Sciatic nerve (tissue), 2 donors: ENCODE data around the gene KDM4B. TPM values are rescaled to one million over a fixed set of nuclear protein-coding genes. Genes with fewer than 3 reads are reported as not detected.
"Not testable (repeated sequence)": the region's sequence is repeated elsewhere in the genome, so short reads cannot be mapped to it uniquely, and the experiment has no call there.

ENCODE experiments used
- ATAC-seq: fragments of 200-7000 bp; cut with Tn5 transposase; one replicate; pipeline ENCODE4 v1.9.1; 2020; ENCODE audit warnings: mild to moderate bottlenecking, moderate library complexity
- DNase-seq: peaks from one replicate; pipeline ENCODE4 v3.0.0-alpha.2; 2020; ENCODE audit warnings: low spot score
- intact Hi-C: fragments of 100-400 bp; cut with DNase I; formaldehyde crosslinking; loops from one replicate; pipeline ENCODE4 v1.14.2; 2022
- total RNA-seq: library from RNA; stranded (reverse); fragmentation: NEBNext Ultra II Directional; extraction: Animal tissue kit (Norgen Biotek cat#: 25700); gene quantifications from one replicate; pipeline ENCODE4 v1.2.1, GENCODE V29; 2021
- donor health status: DM: no; HTN: no; CAD: no.
- donor health status: DM: no; HTN: no; CAD: no.

The KDM4B gene
- total RNA-seq, 1 donor from 2014 or later = 60.1 TPM

GRCh38 chr19:5025027-5025426 lies 56.1 kb downstream of the KDM4B start:
- no peak for ATAC-seq
- intact Hi-C loops = loop anchor here (10.0 kb wide), 1 partner anchor 50 kb away; no protein-coding TSS in a partner anchor
- no peak for DNase-seq

- DNase-seq (no peak), ATAC-seq (no peak)
- intact Hi-C loops = loop anchor here (10.0 kb wide), 1 partner anchor 52 kb away; no protein-coding TSS in a partner anchor
These were observed 57.9 kb downstream of the KDM4B start for GRCh38 chr19:5026706-5027273.

DNA sequence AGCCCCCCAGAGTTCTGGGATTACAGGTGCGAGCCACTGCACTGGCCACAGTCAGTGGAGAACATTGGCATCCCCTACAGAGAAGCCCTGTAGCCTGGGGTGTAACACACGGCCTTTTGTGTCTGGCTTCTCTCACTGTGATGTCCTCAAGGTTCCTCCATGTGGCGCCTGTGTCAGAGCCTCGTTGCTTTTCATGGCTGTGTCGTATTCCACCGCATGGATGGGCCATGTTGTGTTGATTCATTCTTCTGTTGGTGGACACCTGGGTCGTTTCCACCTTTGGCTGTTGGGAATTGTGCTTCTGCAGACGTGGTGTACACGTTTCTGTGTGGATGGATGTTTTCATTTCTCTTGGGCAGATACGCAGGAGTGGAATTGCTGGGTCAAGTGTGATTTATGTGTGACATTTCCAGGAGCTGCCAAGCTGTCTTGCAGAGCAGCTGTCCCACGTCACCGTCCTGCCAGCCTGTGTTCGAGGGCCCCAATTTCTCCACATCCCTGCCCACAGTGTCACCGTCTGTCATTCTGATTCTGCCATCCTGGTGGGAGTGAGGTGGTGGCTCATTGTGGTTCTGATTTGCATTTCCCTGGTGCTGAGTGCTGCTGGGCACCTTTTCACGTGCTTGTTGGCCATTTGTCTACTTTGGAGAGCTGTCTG lies 59.4 kb downstream of the KDM4B start:
- DNase-seq = no peak
- intact Hi-C loops = loop anchor here (10.0 kb wide), 1 partner anchor 54 kb away; no protein-coding TSS in a partner anchor
- no peak for ATAC-seq

GRCh38 chr19:5029596-5029995 lies 60.7 kb downstream of the KDM4B start:
- DNase-seq, ATAC-seq: not testable (repeated sequence)

DNA sequence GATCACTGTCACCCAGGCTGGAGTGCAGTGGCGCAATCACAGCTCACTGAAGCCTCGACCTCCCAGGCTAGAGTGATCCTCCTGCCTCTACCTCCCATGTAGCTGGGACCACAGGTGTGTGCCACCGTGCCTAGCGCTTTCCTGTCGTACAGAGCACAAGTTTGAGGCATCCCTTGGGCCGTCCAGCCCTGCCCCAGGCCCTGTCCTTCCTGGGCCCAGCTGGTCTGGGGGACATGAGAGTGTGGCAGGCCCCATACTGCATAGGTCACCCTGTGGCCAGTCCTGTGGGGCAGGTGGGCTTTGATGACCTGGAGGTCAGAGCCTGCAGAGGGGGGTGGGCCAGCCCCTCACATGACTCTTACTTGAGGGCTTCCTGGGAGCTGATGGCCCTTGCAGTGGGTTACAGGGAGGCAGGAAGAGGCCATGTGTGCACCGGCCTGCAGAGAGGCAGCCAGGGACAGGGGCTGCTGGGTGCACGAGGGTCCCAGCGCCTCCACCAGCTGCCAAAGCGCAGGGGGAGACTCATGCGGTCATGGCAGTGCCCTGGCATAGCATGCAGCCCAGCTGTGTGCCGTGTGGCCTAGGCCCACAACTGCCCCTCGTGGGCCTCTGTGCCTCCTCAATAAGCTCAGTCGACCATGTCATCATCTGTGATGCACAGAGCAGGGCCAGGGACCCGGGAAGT lies 61.4 kb downstream of the KDM4B start:
- intact Hi-C loops = loop anchor here (10.0 kb wide), 1 partner anchor 155 kb away; no protein-coding TSS in a partner anchor
- ATAC-seq = peak; percentile 2
- DNase-seq = no peak

More at GRCh38 chr19:5029596-5029995, 60.7 kb downstream of the KDM4B start:
- intact Hi-C loops = loop anchor here (10.0 kb wide), 1 partner anchor 55 kb away; no protein-coding TSS in a partner anchor

DNA sequence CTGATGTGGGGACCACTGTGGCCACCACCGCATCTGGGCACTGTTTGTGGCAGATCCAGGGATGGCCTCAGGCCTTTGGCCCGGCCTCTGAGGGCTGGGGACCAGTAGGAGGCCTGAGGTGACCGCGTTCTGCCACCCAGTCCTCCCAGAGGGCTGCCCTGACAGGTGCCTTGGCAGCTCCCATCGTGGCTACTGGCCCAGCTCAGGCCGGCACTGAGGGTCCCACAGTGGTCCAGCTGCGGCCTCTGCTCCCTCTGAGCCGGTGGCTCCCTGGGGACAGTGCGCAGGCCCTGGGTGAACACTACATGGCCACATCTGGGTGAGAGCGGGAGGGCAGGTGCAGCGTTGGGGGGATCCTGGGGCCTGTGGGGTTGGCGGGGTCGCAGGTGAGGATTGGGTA lies 61.9 kb downstream of the KDM4B start:
- intact Hi-C loops = loop anchor here (10.0 kb wide), 1 partner anchor 156 kb away; no protein-coding TSS in a partner anchor
- DNase-seq (no peak), ATAC-seq (peak; percentile 21)

- DNase-seq = peak; percentile 92
- ATAC-seq = peak; percentile 87
- intact Hi-C loops = loop anchor here (10.0 kb wide), 1 partner anchor 157 kb away; no protein-coding TSS in a partner anchor
These were observed 62.6 kb downstream of the KDM4B start for GRCh38 chr19:5031231-5032100.

DNA sequence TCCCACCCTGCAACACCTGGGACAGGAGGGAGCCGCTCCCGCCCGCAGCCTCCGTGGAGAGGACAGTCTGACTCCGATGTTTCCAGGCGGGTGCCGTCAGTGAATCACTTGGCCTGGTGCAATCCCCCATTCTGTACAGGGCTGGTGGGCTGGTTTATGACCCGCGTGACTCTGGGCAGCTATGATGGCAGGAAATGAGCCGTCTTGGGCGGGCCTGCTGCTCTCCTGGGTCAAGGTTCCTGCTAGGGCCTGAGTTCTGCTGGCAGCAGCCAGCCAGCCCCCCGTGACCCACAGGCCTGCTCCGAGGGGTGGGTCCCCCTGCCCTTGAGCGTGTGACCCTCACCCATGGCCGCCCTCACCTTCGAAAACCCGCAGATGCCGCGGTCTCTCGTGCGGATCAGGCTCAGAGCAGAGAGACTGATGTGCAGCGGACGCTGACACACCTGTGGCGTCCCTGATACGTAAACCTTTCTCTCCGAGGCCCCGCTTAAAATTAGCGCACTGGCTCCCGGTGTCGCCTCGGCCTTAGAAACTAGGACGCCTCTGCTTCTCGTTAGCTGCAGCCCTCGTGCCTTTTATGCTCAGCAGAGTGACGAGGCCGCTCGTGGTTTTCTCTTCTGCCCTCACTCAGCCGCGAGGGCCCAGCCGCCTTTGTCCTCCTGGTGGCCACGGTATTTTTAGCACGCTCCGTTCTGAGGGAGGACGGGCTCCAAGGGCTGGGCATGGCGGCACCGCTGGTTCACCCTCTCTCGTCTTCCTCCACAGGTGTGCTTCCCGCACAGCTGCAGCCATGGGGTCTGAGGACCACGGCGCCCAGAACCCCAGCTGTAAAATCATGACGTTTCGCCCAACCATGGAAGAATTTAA lies 63.4 kb downstream of the KDM4B start:
- intact Hi-C loops = loop anchor here (10.0 kb wide), 1 partner anchor 158 kb away; no protein-coding TSS in a partner anchor
- no peak for DNase-seq
- ATAC-seq = no peak

DNA sequence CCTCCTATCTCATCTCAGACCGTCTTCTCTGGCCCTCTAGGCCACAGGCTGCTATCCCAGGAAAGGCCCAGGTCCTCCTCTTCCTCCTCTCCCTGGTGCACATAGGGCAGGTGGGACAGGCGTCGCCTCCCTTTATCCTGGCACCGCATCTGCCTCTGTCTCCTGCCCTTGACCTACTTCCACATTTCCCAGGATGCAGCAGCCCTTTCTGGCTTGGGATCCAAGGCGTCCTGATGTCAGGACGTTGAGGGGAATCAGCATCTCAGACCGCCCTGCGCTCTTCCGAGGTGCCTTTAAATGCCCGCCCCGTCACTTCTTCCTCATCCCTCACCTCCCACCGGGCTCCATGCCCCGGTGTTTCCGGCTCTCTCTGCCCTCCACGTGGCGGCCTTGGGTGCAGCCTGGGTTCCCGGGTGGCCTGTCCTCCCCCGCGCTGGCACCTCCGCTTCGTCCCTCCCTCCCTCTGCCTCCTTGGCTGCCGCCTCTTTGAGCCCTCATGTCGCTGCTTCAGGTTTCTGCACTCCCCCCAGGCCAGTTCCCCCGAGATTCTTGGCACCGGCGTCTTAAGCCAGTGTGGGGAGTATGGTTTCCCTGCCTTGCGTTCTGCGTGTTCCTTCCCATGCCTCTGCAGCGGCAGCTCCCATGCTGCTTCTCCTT lies 66.3 kb downstream of the KDM4B start:
- DNase-seq (no peak), ATAC-seq (no peak)
- intact Hi-C loops = loop anchor here (10.0 kb wide), 1 partner anchor 160 kb away; no protein-coding TSS in a partner anchor

GRCh38 chr19:5035793-5036697 lies 67.1 kb downstream of the KDM4B start:
- no peak for ATAC-seq
- intact Hi-C loops = loop anchor here (10.0 kb wide), 1 partner anchor 161 kb away; no protein-coding TSS in a partner anchor
- DNase-seq = no peak

GRCh38 chr19:5036698-5037563 lies 68.0 kb downstream of the KDM4B start:
- ATAC-seq = peak; percentile 55
- peak; percentile 79 for DNase-seq
- intact Hi-C loops = loop anchor here (10.0 kb wide), 1 partner anchor 162 kb away; no protein-coding TSS in a partner anchor

DNA sequence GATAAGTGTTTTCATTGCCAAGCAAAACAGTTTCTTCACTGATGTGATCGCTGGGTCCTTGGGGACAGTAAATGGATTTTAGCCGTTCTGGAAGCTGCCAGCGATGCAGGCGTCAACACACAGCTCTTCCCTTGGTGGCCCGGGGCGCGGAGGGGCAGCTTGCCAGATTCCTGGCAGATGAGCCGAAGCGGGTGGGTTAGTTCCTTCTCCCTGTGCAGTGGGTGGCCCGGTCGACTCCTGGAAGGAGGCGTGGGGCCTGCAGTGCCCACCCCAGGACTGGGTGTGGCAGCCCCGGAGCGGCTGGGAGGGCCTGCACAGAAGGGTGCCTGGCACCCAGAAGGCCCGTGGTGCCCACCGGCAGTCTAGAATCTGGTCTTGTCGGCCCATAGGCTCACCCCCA lies 69.0 kb downstream of the KDM4B start:
- intact Hi-C loops = loop anchor here (10.0 kb wide), 1 partner anchor 163 kb away; no protein-coding TSS in a partner anchor
- ATAC-seq (peak; percentile 31), DNase-seq (no peak)

DNA sequence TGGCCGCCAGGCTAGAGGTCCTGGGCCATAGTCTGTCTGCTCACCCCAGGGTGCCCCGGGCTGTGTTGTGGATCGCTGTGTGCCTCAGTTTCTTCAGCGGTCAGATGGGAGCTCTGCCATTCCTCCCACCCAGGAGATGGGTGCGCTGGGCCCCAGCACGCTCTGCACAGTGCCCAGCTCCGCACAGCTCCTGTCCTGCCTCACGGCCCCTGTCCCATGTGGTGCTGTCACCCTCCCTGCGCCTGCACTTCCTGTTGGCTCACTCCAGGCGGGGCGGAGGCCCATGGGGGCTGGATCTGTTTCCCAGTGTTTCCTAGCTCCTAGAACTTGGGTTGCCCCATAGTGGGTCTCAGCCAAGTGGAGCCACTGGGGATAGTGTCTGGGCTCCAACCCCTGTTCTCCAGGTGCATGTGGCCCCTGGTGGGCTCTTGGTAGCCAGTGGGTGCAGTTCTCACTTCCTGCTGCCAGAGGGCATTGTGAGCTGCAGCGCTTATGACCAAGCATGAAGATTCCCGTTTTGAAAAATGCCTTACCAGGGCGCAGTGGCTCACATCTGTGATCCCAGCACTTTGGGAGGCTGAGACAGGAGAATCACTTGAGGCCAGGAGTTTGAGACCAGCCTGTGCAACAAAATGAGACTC lies 69.8 kb downstream of the KDM4B start:
- no peak for DNase-seq
- peak; percentile 19 for ATAC-seq
- intact Hi-C loops = loop anchor here (10.0 kb wide), 1 partner anchor 164 kb away; no protein-coding TSS in a partner anchor

DNA sequence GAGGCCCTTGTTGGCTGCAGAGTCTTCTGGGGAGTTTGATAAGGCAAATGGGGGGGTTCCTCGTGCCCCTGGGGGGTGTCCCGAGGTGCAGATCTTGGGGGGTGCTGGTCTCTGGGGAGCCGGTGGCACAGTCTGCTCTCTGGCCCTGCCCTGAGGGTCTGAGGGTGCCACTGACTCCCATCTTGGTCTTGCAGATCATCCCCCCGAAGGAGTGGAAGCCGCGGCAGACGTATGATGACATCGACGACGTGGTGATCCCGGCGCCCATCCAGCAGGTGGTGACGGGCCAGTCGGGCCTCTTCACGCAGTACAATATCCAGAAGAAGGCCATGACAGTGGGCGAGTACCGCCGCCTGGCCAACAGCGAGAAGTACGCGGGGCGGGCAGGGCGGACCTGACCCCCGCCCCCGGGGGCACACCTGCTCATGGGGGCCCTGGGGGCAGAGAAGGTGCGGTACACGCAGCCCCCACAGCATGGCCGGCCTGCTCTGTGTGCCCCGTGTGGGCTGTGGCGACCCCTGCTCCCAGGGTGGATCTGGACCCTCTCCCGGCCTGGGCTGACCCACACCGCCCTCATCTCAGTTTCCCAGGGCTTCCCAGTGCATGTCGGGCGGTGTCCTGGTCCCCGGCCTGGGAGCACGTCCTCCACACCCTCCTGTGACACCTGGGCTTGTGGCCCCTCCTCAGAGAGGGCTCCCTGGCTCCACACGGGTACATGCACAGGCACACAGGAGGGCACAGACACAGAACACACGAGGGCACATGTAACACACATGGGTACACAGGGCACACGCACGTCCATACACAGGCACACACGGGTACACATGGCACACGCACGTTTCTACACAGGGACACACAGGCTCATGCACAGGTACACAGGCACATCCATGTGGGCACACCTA lies 71.0 kb downstream of the KDM4B start:
- no peak for ATAC-seq
- no peak for DNase-seq
- intact Hi-C loops = loop anchor here (10.0 kb wide), 1 partner anchor 165 kb away; no protein-coding TSS in a partner anchor
